C4-2B (cell line): ENCODE measurements around the gene IL32.

Experiments used
- H3K27ac ChIP-seq: fragments of 450-650 bp; 2 replicates; pipeline ENCODE4 v1.5.1; 2017
- ZFX ChIP-seq: fragments of 450-650 bp; IDR thresholded peaks from 2 replicates; pipeline ENCODE4 v1.6.1; 2017
- TF ChIP-seq, protein P1 (sequence below): fragments of 450-650 bp; conservative IDR thresholded peaks from 2 replicates; pipeline ENCODE4 v1.5.1; 2017; ENCODE audit warnings: mild to moderate bottlenecking

Gene IL32

DNA sequence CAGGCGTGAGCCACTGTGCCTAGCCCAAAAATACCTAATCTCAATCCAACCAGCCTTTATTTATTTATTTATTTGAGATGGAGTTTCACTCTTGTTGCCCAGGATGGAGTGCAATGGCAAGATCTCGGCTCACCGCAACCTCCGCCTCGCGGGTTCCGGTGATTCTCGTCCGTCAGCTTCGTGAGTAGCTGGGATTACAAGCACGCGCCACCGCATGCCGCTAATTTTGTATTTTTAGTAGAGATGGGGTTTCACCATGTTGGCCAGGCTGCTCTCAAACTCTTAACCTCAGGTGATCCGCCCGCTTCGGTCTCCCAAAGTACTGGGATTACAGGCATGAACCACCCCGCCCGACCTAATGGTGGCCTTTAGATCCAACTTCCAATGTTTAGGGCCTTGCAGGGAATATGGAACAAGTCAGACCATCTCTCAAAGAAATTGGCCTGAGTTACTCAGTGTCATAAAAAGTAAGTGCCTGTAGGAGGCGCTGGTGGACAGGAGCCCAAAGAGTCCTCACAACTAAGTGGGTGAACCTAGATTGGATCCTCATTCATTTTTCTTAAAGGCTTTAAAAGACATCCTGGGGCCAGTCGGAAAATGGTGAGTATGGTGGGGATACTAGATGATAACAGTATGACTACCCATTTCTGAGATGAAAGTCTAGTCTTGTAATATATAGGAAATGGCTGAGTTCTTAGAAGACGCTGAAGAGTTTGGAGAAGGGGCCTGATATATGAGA is 29.0 kb downstream of the IL32 start:
- TF ChIP-seq ZFX: no peak
- TF ChIP-seq, protein P1, sequence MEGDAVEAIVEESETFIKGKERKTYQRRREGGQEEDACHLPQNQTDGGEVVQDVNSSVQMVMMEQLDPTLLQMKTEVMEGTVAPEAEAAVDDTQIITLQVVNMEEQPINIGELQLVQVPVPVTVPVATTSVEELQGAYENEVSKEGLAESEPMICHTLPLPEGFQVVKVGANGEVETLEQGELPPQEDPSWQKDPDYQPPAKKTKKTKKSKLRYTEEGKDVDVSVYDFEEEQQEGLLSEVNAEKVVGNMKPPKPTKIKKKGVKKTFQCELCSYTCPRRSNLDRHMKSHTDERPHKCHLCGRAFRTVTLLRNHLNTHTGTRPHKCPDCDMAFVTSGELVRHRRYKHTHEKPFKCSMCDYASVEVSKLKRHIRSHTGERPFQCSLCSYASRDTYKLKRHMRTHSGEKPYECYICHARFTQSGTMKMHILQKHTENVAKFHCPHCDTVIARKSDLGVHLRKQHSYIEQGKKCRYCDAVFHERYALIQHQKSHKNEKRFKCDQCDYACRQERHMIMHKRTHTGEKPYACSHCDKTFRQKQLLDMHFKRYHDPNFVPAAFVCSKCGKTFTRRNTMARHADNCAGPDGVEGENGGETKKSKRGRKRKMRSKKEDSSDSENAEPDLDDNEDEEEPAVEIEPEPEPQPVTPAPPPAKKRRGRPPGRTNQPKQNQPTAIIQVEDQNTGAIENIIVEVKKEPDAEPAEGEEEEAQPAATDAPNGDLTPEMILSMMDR: peak; percentile 55
- H3K27ac ChIP-seq: no peak overlapping the region

DNA sequence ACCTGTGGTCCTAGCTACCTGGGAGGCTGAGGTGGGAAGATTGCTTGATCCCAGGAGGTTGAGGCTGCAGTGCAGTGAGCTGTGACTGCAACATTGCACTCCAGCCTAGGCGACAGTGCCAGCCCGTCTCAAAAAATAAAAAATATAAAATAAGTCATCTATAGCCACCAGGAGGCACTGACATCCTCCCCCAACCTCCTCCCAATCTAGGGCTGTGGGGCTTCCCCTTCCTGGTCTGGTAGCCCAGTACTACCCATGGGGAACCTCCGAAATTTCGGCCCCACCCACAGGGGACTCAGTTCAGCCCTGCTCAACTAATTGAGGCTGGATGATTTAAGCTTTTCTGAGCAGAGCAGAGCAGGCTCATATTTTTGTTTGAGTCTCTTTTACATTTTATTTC is 30.4 kb downstream of the IL32 start:
- no peak for TF ChIP-seq ZFX
- TF ChIP-seq, protein P1: peak; percentile 28
- no peak overlapping the region for H3K27ac ChIP-seq

DNA sequence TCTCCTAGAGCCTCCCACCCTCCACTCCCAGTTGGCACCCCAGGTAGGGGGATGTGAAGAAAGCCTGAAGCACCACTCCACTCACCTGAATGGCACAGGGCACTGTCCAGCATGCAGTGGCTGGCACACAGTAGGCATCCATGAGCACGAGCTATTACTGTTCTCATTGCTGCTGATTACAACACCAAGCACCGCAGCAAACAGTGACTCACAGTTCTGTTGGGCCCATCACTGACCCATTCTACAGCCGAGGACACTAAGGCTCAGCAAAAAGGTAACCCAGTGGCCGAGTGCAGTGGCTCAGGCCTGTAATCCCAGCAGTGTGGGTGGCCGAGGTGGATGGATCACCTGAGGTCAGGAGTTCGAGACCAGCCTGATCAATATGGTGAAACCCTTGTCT is 30.9 kb downstream of the IL32 start:
- TF ChIP-seq ZFX: no peak
- TF ChIP-seq, protein P1: no peak
- H3K27ac ChIP-seq: no peak overlapping the region

DNA sequence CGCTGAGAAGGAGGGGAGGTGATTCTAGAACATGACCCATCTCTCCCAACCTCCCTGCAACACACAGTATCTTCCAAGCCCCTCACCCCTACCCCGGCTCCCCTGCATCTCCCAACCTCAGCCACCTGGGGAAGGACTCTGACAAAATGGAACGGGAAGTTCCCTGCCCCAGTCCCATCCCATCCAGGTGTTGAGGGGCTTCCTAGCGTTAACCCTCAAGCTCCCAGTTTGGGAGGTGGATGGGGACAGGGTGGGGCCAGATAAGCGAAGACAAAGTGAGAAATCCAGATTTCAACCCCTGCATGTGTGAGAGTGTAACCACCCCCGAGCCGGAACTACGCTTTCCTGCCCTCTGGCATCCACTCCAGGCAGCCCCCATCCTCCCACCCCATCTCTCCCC is 31.8 kb downstream of the IL32 start:
- no peak for TF ChIP-seq ZFX
- H3K27ac ChIP-seq: no peak overlapping the region

DNA sequence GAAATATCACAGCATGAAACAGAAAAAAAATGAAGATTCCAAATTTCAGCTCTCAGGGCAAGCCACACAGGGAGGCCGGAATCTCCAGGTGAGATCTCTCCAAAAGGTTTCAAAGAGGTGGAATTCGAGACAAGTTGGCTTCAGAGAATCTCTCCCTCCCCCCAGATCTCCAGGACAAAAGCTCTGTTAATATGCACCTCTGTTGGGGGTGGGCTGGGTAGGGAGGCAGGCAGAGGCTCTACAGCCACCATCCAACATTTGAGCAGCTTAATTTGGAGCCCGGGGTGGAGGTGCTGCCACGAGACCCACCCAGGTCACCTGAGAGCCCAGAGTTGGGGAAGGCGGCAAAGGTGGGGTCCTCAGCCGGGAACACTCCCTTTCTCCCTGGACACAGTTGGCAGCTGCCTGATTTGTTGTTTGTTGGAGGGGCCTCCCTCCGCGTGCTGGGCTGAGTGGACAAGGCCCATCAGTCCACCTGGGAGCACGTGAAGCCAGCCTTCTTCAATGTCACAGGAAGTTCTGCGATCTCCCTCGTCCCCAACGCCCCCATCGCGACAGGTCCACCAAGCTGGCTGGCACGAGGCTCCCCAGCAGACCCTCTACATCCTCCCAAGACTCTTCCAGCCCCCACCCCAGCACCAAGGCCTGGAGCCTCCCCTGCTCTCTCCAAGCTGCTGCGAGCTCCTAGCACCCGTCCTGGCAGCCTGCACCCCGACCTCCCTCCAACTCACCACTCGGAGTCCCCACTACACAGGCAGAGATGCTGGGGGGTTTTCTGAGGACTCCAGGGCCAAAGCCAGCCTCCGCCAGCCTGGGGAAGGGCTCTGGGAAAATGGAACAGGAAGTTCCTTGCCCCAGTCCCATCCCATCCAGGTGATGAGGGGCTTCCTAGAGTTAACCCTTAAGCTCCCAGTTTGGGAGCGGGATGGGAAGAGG is 33.3 kb downstream of the IL32 start, which contains the start of gene ZSCAN10:
ZSCAN10 (minus strand) TSS at position 836 of the 936 bp plus-strand sequence. CDS start 6,357 bp downstream, outside the sequence.
- peak within 1 kb of the TSS; percentile 25; the same call in 1 of the 2 replicates for H3K27ac ChIP-seq

DNA sequence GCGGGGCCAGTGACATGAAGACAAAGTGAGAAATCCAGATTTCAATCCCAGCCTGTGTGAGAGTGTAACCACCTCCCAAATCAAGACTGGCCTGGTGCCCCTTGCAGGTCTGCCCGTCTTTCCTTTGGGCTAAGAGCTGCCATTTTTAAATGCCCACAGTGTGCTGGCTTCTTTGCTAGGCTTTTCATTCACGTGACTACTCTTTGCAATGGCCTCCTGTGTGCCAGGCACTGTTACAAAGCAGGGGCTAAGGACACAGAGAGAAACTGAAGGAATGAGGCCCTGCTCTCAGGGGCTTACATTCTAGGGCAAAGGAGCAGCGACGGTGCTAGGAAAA is 33.9 kb downstream of the IL32 start:
- H3K27ac ChIP-seq: no peak overlapping the region; the same call in 1 of the 2 replicates
- TF ChIP-seq ZFX: no peak
- TF ChIP-seq, protein P1: no peak

More for the DNA sequence above, 33.3 kb downstream of the IL32 start, which contains the start of gene ZSCAN10:
- TF ChIP-seq, protein P1: no peak
- no peak for TF ChIP-seq ZFX

DNA sequence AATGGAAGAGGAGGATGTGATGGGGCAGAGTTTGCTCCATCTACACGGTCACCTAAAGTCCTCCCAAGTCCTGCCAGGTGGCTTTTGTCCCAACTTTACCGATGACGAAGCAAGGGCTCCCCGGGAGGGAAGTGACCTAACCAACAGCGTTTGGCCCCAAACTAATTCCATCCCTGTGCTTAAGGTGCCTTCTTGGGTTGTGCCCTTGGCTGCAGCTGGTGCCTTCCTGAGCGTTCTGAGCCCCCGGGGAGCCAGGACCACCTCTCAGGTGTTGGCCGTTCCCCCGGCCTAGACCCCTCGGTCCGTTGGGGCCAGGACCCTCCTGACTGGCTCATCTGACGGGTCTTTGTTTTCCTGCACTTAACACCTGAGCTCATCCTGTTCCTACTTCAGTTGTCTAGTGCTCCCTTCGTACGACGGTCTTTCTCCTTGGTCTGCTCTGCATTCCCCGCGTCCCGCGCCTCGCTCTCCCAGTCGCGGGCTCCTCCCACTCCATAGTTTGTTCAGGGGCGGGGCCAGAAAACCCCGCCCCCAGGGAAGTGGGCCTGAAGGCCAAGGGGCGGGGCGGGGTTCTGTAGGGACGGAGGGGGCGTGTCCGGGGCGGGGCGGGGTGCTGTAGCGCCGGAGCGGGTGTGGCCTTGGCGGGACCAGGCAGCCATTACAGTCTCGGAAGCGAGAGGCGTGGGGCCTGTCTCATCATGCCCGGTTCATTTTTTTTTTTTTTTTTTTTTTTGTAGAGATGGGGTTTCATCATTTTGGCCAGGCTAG is 34.5 kb downstream of the IL32 start:
- no peak for TF ChIP-seq ZFX
- TF ChIP-seq, protein P1: no peak
- peak overlapping the region; percentile 25; the same call in 1 of the 2 replicates for H3K27ac ChIP-seq
